Measurements from ENCODE around the gene CCR2.

CCR2 gene

GRCh38 chr3:46361408-46362283 is 7.7 kb downstream of the CCR2 start (continued):
- TF ChIP-seq, protein P1, sequence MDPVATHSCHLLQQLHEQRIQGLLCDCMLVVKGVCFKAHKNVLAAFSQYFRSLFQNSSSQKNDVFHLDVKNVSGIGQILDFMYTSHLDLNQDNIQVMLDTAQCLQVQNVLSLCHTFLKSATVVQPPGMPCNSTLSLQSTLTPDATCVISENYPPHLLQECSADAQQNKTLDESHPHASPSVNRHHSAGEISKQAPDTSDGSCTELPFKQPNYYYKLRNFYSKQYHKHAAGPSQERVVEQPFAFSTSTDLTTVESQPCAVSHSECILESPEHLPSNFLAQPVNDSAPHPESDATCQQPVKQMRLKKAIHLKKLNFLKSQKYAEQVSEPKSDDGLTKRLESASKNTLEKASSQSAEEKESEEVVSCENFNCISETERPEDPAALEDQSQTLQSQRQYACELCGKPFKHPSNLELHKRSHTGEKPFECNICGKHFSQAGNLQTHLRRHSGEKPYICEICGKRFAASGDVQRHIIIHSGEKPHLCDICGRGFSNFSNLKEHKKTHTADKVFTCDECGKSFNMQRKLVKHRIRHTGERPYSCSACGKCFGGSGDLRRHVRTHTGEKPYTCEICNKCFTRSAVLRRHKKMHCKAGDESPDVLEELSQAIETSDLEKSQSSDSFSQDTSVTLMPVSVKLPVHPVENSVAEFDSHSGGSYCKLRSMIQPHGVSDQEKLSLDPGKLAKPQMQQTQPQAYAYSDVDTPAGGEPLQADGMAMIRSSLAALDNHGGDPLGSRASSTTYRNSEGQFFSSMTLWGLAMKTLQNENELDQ (tag by site-specific recombination; IDR thresholded peaks at IDR 0.05; ENCODE audit: low read depth): no peak
- TF ChIP-seq ZNF629 (tag by site-specific recombination; IDR thresholded peaks at IDR 0.05) (peak; percentile 78), ZNF426 (tag by site-specific recombination; IDR thresholded peaks at IDR 0.05) (no peak), ZNF266 (tag by site-specific recombination; IDR thresholded peaks at IDR 0.05; ENCODE audit: low read depth) (no peak), HOXD13 (CRISPR knock-in tag; IDR thresholded peaks at IDR 0.05; ENCODE audit: borderline replicate concordance) (no peak), ZNF623 (tag by site-specific recombination; IDR thresholded peaks at IDR 0.05) (no peak), YY1 (tag by site-specific recombination; IDR thresholded peaks at IDR 0.05) (no peak), ZNF366 (tag by site-specific recombination; conservative IDR thresholded peaks at IDR 0.05) (no peak), ZBTB48 (tag by site-specific recombination; IDR thresholded peaks at IDR 0.05) (no peak), ZBTB8A (tag by site-specific recombination; IDR thresholded peaks at IDR 0.05) (peak; percentile 13; the same call in 1 of the 2 replicates), ZNF274 (IDR thresholded peaks at IDR 0.05; ENCODE audit: low read length) (no peak), ZNF274 (tag by site-specific recombination; IDR thresholded peaks at IDR 0.05; ENCODE audit: borderline replicate concordance) (no peak), ZNF157 (tag by site-specific recombination; IDR thresholded peaks at IDR 0.05) (no peak), KLF10 (tag by site-specific recombination; IDR thresholded peaks at IDR 0.05) (no peak), ZNF202 (tag by site-specific recombination; IDR thresholded peaks at IDR 0.05; ENCODE audit: borderline replicate concordance) (no peak), ZNF121 (tag by site-specific recombination; IDR thresholded peaks at IDR 0.05) (peak; percentile 69), KLF16 (tag by site-specific recombination; IDR thresholded peaks at IDR 0.05) (no peak), ZNF23 (tag by site-specific recombination; IDR thresholded peaks at IDR 0.05; ENCODE audit: borderline replicate concordance) (no peak), ZNF416 (tag by site-specific recombination; IDR thresholded peaks at IDR 0.05) (no peak), MZF1 (tag by site-specific recombination; IDR thresholded peaks at IDR 0.05; ENCODE audit: borderline replicate concordance) (no peak), ZNF701 (tag by site-specific recombination; IDR thresholded peaks at IDR 0.05) (no peak), YY2 (tag by site-specific recombination; IDR thresholded peaks at IDR 0.05) (no peak), ZNF664 (tag by site-specific recombination; IDR thresholded peaks at IDR 0.05) (peak; percentile 32; the same call in 1 of the 2 replicates), BCL6B (tag by site-specific recombination; IDR thresholded peaks at IDR 0.05) (no peak), ZNF561 (tag by site-specific recombination; IDR thresholded peaks at IDR 0.05; ENCODE audit: borderline replicate concordance) (0 out of 2 replicates have a peak, but pooled peaks have one; percentile 14), ZNF548 (tag by site-specific recombination; IDR thresholded peaks at IDR 0.05) (no peak), ZNF248 (tag by site-specific recombination; IDR thresholded peaks at IDR 0.05) (no peak), GLIS2 (tag by site-specific recombination; IDR thresholded peaks at IDR 0.05) (no peak), ZNF211 (tag by site-specific recombination; IDR thresholded peaks at IDR 0.05; ENCODE audit: low read depth) (no peak), TRIM28 (IDR thresholded peaks at IDR 0.05; ENCODE audit: borderline replicate concordance, low read length) (no peak), ZNF169 (tag by site-specific recombination; IDR thresholded peaks at IDR 0.05) (no peak)
- TF ChIP-seq, protein P2, sequence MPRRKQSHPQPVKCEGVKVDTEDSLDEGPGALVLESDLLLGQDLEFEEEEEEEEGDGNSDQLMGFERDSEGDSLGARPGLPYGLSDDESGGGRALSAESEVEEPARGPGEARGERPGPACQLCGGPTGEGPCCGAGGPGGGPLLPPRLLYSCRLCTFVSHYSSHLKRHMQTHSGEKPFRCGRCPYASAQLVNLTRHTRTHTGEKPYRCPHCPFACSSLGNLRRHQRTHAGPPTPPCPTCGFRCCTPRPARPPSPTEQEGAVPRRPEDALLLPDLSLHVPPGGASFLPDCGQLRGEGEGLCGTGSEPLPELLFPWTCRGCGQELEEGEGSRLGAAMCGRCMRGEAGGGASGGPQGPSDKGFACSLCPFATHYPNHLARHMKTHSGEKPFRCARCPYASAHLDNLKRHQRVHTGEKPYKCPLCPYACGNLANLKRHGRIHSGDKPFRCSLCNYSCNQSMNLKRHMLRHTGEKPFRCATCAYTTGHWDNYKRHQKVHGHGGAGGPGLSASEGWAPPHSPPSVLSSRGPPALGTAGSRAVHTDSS (tag by site-specific recombination; IDR thresholded peaks at IDR 0.05): no peak
- TF ChIP-seq, protein P3, sequence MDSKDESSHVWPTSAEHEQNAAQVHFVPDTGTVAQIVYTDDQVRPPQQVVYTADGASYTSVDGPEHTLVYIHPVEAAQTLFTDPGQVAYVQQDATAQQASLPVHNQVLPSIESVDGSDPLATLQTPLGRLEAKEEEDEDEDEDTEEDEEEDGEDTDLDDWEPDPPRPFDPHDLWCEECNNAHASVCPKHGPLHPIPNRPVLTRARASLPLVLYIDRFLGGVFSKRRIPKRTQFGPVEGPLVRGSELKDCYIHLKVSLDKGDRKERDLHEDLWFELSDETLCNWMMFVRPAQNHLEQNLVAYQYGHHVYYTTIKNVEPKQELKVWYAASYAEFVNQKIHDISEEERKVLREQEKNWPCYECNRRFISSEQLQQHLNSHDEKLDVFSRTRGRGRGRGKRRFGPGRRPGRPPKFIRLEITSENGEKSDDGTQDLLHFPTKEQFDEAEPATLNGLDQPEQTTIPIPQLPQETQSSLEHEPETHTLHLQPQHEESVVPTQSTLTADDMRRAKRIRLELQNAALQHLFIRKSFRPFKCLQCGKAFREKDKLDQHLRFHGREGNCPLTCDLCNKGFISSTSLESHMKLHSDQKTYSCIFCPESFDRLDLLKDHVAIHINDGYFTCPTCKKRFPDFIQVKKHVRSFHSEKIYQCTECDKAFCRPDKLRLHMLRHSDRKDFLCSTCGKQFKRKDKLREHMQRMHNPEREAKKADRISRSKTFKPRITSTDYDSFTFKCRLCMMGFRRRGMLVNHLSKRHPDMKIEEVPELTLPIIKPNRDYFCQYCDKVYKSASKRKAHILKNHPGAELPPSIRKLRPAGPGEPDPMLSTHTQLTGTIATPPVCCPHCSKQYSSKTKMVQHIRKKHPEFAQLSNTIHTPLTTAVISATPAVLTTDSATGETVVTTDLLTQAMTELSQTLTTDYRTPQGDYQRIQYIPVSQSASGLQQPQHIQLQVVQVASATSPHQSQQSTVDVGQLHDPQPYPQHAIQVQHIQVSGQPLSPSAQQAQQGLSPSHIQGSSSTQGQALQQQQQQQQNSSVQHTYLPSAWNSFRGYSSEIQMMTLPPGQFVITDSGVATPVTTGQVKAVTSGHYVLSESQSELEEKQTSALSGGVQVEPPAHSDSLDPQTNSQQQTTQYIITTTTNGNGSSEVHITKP (tag by site-specific recombination; IDR thresholded peaks at IDR 0.05): peak; percentile 32; the same call in 1 of the 2 replicates

All from HEK293 (cell line).